CD1c-positive myeloid dendritic cell (primary cell): ENCODE measurements around the gene SLC6A1.

Experiments used
- DNase-seq: peaks from one replicate; pipeline ENCODE4 v3.0.0-alpha.2; 2016; ENCODE audit errors: extremely low spot score

SLC6A1 gene

GRCh38 chr3:10993729-10994065 lies 1.1 kb downstream of the SLC6A1 start:
- DNase-seq, result no peak

DNA sequence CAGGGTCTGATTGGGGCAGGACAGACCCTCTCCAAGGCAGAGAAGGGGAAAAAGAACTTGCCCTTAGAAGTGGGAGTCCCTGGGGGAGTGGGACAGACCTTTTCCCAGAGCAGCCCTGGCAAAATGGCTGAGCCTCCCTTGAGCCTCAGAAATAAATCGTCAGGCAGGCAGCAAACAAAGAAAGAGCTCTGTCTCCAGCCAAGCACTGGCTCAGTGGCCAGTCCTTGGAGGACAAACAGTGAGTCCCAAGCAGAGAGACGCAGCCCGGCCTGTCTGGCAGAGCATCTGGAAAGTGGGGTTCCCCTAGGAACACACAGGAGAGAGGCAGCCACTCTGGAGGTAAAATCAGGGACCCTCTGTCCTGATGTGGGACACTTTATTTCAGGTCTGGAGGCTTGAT lies 1.8 kb downstream of the SLC6A1 start:
- no peak for DNase-seq

DNA sequence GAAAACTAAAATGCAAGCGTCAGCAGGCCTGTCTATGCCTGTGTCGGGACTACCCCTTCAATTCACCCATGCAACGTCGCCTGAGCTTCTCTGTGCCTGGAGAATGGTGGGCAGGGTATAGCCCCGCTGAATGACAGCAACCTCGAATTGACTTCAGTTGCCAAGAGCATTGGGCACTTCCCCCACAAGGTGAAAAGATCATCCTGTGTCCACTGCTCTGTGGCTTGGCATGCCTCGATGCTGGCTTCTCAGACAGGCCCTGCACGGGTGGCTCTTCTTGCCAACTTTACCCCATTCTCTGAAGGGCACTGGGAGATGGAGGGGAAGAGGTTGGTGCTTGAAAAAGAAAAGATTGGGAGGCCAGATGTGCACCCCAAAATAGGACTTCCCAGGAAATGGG lies 3.3 kb downstream of the SLC6A1 start:
- DNase-seq, result no peak

DNA sequence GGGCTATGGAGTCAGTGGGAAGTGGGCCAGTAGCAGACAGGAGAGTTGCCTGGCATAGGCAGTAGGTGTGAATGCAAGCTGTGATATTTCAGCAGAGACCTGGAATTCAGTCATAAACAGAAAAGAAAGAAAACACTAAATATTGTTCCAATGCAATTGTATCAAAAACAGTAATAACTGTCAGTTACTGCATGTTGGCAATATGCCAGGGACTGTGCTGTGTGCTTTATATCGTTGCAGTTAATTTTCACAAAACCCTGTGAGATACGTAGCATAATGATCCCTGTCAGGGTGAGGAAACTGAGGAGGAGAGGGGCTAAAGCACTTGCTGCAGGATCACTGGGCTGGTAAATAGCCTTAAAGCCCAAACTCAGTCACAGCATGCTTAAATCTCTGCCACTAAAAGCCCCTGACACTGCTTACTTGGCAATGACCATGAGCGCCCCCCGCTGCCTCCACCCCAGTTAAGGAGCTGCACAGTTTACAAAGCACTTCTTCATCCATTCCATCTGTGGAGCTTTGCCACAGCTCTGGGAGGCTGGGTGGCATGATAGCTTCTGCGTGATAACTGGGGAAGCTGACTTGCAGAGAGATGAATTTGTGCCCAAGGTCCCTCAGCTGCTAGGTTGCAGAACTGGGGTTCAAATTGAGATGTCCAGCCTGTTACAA lies 3.9 kb downstream of the SLC6A1 start:
- no peak for DNase-seq

DNA sequence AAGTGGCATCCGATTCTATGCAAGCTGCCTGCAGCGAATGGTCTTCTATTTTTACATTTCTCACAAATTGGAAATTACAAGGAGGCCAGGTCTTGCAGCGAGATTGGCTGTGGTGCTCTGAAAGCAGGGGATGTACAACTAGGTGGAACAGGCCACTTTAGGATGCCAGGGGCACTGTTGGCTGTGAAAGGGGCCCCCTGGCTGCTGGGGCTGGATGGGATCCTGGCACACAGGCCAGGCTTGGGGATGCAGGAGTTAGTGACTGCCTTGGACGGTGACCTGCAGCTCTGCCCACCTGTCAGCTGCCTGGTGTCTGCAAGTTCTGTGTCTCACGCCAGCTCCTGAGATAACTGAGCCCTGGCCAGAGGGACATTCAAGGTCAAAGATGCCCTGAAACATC lies 4.6 kb downstream of the SLC6A1 start:
- DNase-seq, result no peak

DNA sequence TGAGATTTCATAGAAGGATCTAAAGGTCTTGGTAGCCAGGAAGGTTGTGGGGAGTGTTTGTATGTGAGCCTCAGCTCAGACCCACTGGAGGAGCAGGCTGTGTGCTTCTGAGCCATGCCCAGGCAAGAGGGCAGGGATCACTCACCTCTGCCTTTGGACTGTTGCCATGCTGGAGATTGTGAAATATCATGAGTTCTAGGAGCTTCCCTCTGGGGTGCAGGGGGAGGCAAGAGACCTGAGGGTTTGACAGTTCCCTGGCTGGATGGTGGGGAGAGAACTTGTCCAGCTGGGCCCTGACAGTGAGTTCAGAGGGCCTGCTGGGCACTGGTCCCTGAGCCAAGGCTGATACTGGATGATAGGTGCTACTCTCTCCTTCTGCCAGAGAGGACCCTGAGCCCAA lies 6.0 kb downstream of the SLC6A1 start:
- DNase-seq, result no peak

DNA sequence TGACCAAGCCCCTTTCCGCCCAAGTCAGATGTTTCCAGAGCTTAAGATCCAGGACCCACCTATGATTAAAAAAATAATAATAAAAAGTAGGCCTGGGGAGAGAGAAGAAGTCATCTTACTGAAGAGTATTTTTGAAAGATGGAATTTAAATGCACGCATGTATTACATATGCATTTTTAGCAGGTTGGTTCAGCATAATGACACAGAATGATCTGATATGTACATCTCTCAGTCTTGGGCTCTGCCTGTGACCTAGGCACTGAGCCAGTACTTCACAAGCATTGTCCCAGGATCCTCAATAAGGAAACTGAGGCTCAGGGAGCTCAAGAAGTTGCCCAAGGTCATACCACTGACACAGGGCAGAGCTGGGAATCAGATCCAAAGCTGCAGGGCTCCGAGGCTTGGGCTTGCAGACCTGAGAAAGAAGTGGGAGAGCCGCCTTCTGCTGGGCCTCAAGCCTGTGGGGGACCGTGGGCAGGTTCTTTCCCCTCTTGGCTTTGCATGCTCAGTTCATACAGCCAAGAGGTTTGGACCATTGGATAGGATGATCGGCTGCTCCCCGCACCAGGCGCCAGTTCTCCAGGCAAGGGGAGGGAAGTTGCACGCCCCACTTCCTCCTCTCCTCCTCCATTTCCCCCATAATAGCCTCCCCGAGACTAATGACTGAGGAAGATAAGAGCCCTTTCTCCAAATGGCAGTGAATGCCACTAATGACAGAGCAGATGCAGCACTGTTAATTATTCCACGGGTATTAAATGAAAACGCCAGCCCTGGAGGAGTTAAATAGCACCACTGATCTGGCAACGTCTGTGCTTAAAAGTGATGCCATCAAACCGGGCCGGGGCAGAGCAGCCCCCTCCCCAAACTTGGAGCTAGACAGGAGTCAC lies 6.9 kb downstream of the SLC6A1 start:
- DNase-seq, result no peak

- no peak for DNase-seq
Observed at GRCh38 chr3:11000528-11000927, 8.0 kb downstream of the SLC6A1 start.

DNA sequence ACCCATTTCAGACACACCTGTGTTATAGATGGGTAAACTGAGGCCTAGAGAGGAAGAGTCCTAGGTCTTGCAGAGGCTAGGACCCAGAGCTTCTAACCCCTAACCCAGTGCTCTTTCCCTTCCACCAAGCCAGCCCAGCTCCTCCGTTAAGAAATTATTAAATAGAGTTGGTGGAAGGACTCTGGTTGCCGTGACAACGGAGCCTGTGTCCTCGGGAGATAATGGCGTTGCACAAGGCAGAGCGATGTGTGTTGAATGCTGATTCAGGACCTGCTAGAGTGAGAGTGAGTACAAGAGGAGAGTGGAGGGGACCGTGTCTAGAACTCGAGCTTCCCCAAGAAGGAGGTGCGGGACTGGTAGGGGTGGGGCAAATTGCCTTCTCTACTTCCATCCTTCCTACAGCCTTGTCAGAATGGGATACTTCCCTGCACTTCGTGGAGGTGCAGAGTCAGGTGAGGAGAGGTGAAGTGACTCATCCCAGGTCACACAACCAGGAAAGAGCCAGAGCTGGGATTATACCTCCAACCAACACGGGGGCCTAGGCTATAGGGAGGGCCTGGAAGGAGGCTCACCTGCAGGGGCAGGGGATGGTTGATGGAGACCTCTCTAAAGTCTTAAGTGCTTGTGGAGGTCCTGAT lies 8.6 kb downstream of the SLC6A1 start:
- DNase-seq, result no peak

DNA sequence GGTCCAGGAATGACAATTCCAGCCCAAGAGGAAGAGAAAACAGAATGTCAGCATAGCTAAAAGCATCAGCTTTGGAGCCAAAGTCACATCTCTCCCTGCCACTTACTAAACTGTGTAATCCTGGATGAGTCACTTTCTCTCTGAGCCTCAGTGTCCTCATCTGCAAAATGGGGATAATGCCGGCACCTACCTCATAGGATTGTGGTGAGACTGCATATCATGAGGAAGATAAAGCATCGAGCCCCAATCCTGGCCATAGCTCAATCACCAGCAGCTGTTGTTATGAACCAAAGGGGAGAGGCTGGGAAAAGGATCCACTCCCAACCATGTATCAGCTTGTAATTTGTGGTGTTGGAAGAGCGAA lies 9.1 kb downstream of the SLC6A1 start:
- no peak for DNase-seq

DNA sequence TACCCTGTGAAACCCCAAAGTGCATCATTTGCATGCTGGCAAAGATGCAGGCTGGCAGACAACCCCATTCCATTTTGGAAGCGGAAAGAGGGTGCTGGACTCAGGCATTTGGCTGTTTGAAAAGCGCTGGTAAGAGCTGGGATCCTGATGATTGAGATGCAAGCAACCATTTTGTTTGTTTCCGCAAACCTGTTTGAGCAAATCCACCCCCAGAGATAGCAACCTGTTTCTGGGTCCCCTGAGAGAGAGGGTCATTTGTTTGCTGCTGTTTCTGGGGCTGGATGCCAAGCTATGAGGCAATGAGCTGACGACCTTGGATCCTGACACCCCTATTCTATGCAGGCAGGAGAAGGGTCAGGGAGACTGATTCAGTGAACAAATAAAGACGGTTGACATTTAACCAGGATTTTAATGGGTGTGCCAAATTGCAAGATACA lies 9.8 kb downstream of the SLC6A1 start:
- no peak for DNase-seq

DNA sequence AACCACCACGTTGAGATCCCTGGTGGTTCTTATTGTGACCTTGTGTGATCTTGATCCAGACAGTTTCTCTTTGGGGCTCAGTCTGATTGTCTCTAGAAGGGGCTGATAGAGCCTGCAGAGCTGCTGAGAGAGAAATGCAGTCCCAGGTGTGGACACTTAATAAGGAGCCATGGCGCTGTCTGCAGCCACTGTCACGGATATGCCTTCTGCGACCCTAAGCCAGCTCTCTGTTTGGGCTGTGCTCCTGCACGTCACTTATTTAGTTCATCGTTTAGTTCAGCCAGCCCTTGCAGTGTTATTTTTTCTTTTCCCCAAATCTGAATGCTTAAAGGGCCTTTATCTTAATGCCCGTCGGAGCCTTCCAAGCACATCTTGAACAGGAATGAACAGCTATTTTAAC lies 12.0 kb downstream of the SLC6A1 start:
- no peak for DNase-seq

DNA sequence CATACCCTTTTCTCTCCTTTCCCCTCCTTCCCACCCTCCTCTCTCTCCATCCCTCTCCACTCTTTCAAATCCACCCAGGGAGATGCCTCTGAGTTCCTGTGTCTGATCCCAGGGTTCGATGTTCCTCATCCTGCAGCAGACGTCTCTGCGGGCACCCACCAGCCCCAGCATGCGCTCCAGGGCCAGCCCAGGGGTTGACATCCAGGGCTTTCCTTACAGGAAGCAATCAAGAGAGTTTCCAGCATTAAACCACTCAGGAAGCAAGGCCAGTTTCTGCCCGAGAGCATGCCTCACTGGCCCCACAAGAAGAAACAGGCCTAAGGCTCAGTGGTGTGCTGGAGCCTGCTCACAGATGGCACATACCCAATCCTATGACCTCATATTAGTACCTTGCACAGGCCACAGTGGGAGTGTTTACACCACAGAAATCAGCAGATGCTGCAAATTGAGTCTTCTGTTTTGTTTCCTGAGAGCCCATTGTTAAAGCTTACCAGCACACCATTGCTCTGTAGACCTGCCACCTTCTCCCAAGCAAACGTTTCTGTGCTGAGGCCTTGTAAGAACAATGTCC lies 13.2 kb downstream of the SLC6A1 start:
- DNase-seq, result no peak

DNA sequence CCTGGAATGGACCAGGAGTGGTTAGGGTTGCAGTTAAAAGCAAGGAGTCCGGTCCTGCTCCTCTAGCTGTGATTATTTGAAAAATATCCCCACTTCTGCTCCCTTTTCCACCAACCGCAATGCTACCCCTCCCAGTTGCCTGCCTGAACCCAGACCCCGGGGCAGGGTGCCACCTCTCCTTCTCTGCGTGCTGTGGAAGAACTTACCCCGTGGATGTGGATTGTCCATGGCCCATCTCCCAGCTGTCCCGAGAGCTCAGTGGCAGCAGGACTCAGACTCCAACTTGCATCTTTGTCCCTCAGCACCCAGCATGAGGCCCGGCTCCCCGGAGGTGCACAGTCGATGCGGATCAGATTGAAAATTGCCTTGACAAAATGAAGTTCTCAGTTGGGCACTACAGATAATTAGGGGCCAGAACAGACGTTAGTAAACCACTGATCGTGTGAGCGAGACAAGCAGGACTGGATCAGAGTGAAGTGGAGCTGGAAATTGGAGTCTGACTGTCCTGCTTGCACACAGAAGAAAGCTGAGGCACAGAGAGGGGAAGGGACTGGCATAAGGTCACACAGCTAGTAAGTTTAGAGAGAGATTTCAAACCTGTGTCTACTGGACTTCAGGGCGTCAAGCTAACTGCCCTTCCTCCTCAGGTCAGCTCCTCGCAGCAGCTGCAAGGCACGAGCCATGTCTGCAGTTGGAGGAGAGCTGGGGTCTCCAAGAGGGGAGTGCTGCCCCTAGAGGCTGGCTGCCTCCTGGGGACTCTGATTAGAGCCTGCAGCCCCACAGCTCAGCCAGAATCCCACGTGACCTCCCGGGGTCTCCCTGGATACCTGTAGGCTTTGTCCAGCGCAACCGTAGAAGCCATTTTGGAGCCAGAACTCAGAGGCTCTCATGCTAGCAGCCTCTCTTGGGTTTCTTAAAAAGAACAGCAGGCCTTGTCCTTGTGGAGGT lies 14.7 kb downstream of the SLC6A1 start:
- DNase-seq, result no peak

DNA sequence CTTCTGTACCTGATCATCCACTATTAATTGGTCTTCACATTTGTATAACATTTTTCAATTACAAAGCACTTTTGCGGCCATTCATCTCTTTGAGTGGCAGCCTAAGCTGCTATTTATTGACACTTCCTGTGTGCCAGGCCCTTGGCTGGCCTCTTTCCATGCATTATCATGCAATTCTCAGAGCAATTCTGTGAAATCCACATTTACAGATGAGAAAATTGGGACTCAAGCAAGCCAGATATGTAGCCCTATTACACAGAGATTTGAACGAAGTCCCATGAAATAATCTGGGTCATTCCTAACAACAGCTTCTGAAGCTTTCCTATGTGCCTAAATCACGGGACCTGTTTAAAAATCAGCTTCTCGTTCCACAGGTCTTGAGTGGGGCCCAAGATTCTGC lies 17.4 kb downstream of the SLC6A1 start:
- DNase-seq, result no peak

- no peak for DNase-seq
Observed at GRCh38 chr3:11010426-11011165, 18.0 kb downstream of the SLC6A1 start.

GRCh38 chr3:11014253-11014652 lies 21.7 kb downstream of the SLC6A1 start:
- DNase-seq, result no peak

- DNase-seq, result no peak
Observed at GRCh38 chr3:11014752-11015151, 22.2 kb downstream of the SLC6A1 start.

DNA sequence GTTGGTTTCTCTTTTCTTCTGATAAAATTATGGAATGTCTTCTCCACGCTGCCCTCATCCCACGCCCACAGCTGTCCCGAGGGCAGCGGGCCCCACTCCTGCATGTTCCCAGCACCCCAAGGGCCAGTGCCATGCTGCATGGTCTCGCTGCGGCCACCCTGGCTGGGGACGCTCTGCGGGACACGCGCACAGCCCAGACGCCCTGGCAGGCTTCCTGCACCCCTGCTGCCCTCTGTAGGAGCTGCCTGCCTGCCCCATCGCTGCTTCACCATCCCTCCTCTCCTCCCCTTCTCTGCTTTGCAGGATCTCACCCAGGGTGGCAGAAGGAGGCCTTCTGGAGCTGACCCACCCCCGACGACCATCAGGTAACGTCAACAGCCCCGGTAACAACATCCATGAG lies 22.8 kb downstream of the SLC6A1 start:
- DNase-seq, result no peak

GRCh38 chr3:11016727-11017126 lies 24.2 kb downstream of the SLC6A1 start:
- DNase-seq, result no peak
